HL-60 (cell line): Measurements from ENCODE around the gene LSAMP.

Experiments
- GABPA ChIP-seq: IDR thresholded peaks from 2 replicates; pipeline ENCODE4 v1.6.1; 2012; ENCODE audit warnings: low read depth
- POLR2AphosphoS5 ChIP-seq: IDR thresholded peaks from 2 replicates; pipeline ENCODE4 v1.6.1; 2012; ENCODE audit warnings: low read depth
- SPI1 ChIP-seq: IDR thresholded peaks from 2 replicates; pipeline ENCODE4 v1.6.1; 2012; ENCODE audit warnings: low read depth, mild to moderate bottlenecking, borderline replicate concordance
- TF ChIP-seq, protein P1 (sequence below): IDR thresholded peaks from one replicate; pipeline ENCODE4 v1.5.1; 2011; ENCODE audit warnings: low read length, control low read depth, inconsistent platforms; ENCODE audit not compliant: insufficient read depth
- TF ChIP-seq, protein P2 (sequence below): IDR thresholded peaks from 2 replicates; pipeline ENCODE4 v1.6.1; 2012; ENCODE audit warnings: low read depth; ENCODE audit not compliant: insufficient replicate concordance

DNA sequence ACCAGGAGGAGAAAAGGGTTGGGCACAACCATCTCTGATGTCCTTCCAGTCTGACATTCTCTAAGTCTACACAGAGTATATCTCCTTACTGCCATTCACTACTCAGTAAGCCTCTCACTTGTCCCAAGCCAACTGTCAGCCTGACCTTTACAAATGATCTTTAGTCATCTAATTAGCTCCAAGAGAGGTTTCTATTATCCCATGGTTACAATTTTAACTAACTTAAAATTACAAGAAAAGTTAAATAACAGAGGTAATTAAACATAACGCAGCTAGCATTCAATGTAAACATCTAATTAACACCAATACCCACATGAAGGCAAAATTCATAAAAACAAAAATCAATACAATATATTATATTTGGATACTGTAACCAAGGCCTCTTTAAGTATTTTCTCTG is 126.9 kb downstream of the LSAMP start:
- TF ChIP-seq, protein P1, sequence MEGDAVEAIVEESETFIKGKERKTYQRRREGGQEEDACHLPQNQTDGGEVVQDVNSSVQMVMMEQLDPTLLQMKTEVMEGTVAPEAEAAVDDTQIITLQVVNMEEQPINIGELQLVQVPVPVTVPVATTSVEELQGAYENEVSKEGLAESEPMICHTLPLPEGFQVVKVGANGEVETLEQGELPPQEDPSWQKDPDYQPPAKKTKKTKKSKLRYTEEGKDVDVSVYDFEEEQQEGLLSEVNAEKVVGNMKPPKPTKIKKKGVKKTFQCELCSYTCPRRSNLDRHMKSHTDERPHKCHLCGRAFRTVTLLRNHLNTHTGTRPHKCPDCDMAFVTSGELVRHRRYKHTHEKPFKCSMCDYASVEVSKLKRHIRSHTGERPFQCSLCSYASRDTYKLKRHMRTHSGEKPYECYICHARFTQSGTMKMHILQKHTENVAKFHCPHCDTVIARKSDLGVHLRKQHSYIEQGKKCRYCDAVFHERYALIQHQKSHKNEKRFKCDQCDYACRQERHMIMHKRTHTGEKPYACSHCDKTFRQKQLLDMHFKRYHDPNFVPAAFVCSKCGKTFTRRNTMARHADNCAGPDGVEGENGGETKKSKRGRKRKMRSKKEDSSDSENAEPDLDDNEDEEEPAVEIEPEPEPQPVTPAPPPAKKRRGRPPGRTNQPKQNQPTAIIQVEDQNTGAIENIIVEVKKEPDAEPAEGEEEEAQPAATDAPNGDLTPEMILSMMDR: no peak
- TF ChIP-seq POLR2AphosphoS5 (no peak), GABPA (no peak), SPI1 (no peak)
- TF ChIP-seq, protein P2, sequence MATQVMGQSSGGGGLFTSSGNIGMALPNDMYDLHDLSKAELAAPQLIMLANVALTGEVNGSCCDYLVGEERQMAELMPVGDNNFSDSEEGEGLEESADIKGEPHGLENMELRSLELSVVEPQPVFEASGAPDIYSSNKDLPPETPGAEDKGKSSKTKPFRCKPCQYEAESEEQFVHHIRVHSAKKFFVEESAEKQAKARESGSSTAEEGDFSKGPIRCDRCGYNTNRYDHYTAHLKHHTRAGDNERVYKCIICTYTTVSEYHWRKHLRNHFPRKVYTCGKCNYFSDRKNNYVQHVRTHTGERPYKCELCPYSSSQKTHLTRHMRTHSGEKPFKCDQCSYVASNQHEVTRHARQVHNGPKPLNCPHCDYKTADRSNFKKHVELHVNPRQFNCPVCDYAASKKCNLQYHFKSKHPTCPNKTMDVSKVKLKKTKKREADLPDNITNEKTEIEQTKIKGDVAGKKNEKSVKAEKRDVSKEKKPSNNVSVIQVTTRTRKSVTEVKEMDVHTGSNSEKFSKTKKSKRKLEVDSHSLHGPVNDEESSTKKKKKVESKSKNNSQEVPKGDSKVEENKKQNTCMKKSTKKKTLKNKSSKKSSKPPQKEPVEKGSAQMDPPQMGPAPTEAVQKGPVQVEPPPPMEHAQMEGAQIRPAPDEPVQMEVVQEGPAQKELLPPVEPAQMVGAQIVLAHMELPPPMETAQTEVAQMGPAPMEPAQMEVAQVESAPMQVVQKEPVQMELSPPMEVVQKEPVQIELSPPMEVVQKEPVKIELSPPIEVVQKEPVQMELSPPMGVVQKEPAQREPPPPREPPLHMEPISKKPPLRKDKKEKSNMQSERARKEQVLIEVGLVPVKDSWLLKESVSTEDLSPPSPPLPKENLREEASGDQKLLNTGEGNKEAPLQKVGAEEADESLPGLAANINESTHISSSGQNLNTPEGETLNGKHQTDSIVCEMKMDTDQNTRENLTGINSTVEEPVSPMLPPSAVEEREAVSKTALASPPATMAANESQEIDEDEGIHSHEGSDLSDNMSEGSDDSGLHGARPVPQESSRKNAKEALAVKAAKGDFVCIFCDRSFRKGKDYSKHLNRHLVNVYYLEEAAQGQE: no peak
